GM12878 (cell line): Measurements from ENCODE around the gene GGCX. TPM values are rescaled to one million over a fixed set of nuclear protein-coding genes. Genes with fewer than 3 reads are reported as not detected.

Source experiments
- ATF2 ChIP-seq: IDR thresholded peaks from 2 replicates; pipeline ENCODE4 v1.6.1; 2012; ENCODE audit warnings: low read length, inconsistent platforms
- ATF3 ChIP-seq: IDR thresholded peaks from 2 replicates; pipeline ENCODE4 v1.6.1; 2011; ENCODE audit warnings: low read depth, mild to moderate bottlenecking, low read length, moderate library complexity, borderline replicate concordance; ENCODE audit errors: extremely low read depth
- CHD1 ChIP-seq: IDR thresholded peaks from 2 replicates; pipeline ENCODE4 v1.6.1; 2012; ENCODE audit warnings: low read depth, low read length, improper control_type of control experiment
- IRF4 ChIP-seq: IDR thresholded peaks from 2 replicates; pipeline ENCODE4 v1.6.1; 2011; ENCODE audit warnings: low read depth, low read length
- IRF5 ChIP-seq: fragments of 450-650 bp; IDR thresholded peaks from 2 replicates; pipeline ENCODE4 v1.6.1; 2017; ENCODE audit warnings: borderline replicate concordance
- NFYB ChIP-seq: IDR thresholded peaks from 2 replicates; pipeline ENCODE4 v1.6.1; 2011; ENCODE audit warnings: low read depth, mild to moderate bottlenecking, low read length, improper control_type of control experiment, moderate library complexity; ENCODE audit not compliant: insufficient read depth
- NKRF ChIP-seq: fragments of 450-650 bp; conservative IDR thresholded peaks from 2 replicates; pipeline ENCODE4 v1.6.1; 2017; ENCODE audit warnings: mild to moderate bottlenecking, moderate library complexity
- NR2C1 ChIP-seq: fragments of 450-650 bp; IDR thresholded peaks from 2 replicates; pipeline ENCODE4 v1.6.1; 2017; ENCODE audit warnings: antibody characterized with exemption, mild to moderate bottlenecking, moderate library complexity
- NR2C2 ChIP-seq: IDR thresholded peaks from 2 replicates; pipeline ENCODE4 v1.6.1; 2011; ENCODE audit warnings: borderline replicate concordance, low read depth; ENCODE audit not compliant: control insufficient read depth, insufficient read length
- POLR2A ChIP-seq: IDR thresholded peaks from 2 replicates; pipeline ENCODE4 v1.6.1; 2011; ENCODE audit warnings: low read depth, mild to moderate bottlenecking, low read length
- POLR2AphosphoS2 ChIP-seq: IDR thresholded peaks from 2 replicates; pipeline ENCODE4 v1.6.1; 2011; ENCODE audit warnings: low read depth, mild to moderate bottlenecking, low read length, improper control_type of control experiment, moderate library complexity
- PRDM15 ChIP-seq: fragments of 450-650 bp; formaldehyde crosslinking; IDR thresholded peaks from 2 replicates; pipeline ENCODE4 v1.4.0; 2020; ENCODE audit warnings: mild to moderate bottlenecking, moderate library complexity
- RAD51 ChIP-seq: fragments of 450-650 bp; IDR thresholded peaks from 2 replicates; pipeline ENCODE4 v1.6.1; 2016; ENCODE audit warnings: moderate library complexity, mild to moderate bottlenecking, inconsistent platforms
- RB1 ChIP-seq: fragments of 450-650 bp; formaldehyde crosslinking; IDR thresholded peaks from 2 replicates; pipeline ENCODE4 v1.6.1; 2017; ENCODE audit warnings: mild to moderate bottlenecking, borderline replicate concordance
- RCOR1 ChIP-seq: conservative IDR thresholded peaks from 2 replicates; pipeline ENCODE4 v1.6.1; 2012; ENCODE audit warnings: low read depth, low read length, improper control_type of control experiment
- SIN3A ChIP-seq: IDR thresholded peaks from 2 replicates; pipeline ENCODE4 v1.6.1; 2012; ENCODE audit warnings: low read depth, low read length, improper control_type of control experiment
- SREBF1 ChIP-seq: IDR thresholded peaks from 2 replicates; pipeline ENCODE4 v1.6.1; 2012; ENCODE audit warnings: mild to moderate bottlenecking, low read length
- SREBF2 ChIP-seq: IDR thresholded peaks from 2 replicates; pipeline ENCODE4 v1.6.1; 2012; ENCODE audit warnings: mild to moderate bottlenecking, low read length
- STAT3 ChIP-seq: IDR thresholded peaks from 2 replicates; pipeline ENCODE4 v1.6.1; 2011; ENCODE audit warnings: low read depth, low read length, improper control_type of control experiment
- SUZ12 ChIP-seq: fragments of 200-600 bp; sonication (generic); IDR thresholded peaks from one replicate; pipeline ENCODE4 v1.6.1; 2018; ENCODE audit warnings: antibody characterized with exemption, mild to moderate bottlenecking; ENCODE audit not compliant: unreplicated experiment
- TCF12 ChIP-seq: IDR thresholded peaks from 2 replicates; pipeline ENCODE4 v1.6.1; 2011; ENCODE audit warnings: low read depth, mild to moderate bottlenecking, low read length
- ZSCAN29 ChIP-seq: fragments of 450-650 bp; IDR thresholded peaks from 2 replicates; pipeline ENCODE4 v1.6.1; 2017; ENCODE audit warnings: mild to moderate bottlenecking, moderate library complexity
- polyA plus RNA-seq, 11 experiments: library from polyadenylated mRNA; depleted of rRNA in 4 of 11; unstranded in 6 of 11; stranded (reverse) in 5 of 11; fragments of >200 nt; fragmentation: Nextera tagmentation in 4 of 11; fragmentation: Illumina TruSeq in 1 of 11; extraction: Ambion mirVana in 4 of 11; extraction: Trizol in 1 of 11; gene quantifications; 1 replicate in 1 of 11; 2 replicates in 10 of 11; pipeline versions ENCODE4 v1.2.1 to v1.2.3, GENCODE V29; 2011 to 2016; ENCODE audit warnings: inconsistent platforms in 2 of 11, missing spikeins in 2 of 11, low read depth in 1 of 11
- total RNA-seq, 4 experiments: library from RNA; depleted of rRNA in 3 of 4; stranded (reverse); fragments of >200 nt in 3 of 4; fragmentation: Illumina TruSeq in 1 of 4; extraction: Trizol in 1 of 4; gene quantifications; 2 replicates each; pipeline versions ENCODE4 v1.2.1 to v1.2.3, GENCODE V29; 2013 to 2021

The GGCX gene
- total and polyA plus RNA-seq, 10 of the 15 experiments (the other 5 are each of a cell fraction or from before 2014, with no cell fraction given) = 18.1 to 52.7 (median 25.0) TPM

GRCh38 chr2:85538507-85539360, 22.6 kb downstream of the GGCX start, which contains the start of gene MAT2A (continued):
- TF ChIP-seq ZSCAN29 (no peak; the same call in none of the 2 replicates), SREBF2 (no peak), NR2C2 (no peak), NFYB (peak; percentile 66; the same call in 1 of the 2 replicates), TCF12 (peak; percentile 83; the same call in 1 of the 2 replicates), ATF2 (no peak), POLR2A (peak; percentile 82), NR2C1 (peak; percentile 26; the same call in 1 of the 2 replicates), IRF4 (0 out of 2 replicates have a peak, but pooled peaks have one; percentile 30), SREBF1 (peak; percentile 95), CHD1 (peak; percentile 98), ATF3 (no peak), RAD51 (no peak), SIN3A (peak; percentile 71), POLR2AphosphoS2 (peak; percentile 99), NKRF (peak; percentile 90), RCOR1 (peak; percentile 88; the same call in 1 of the 2 replicates), IRF5 (no peak), SUZ12 (no peak), STAT3 (no peak), RB1 (peak; percentile 97; the same call in 1 of the 2 replicates), PRDM15 (CRISPR knock-in tag) (no peak)
